Hematopoietic multipotent progenitor cell treated with erythropoietin and hydrocortisone succinate and interleukin-3 and kit ligand, for 15 days (in vitro differentiated cells): ENCODE measurements around the gene RPA4.
"Not testable (repeated sequence)": the region's sequence is repeated elsewhere in the genome, so short reads cannot be mapped to it uniquely, and the experiment has no call there.

Experiments used
- DNase-seq: peaks from one replicate; pipeline ENCODE4 v3.0.0-alpha.2; 2015; ENCODE audit warnings: low spot score

Gene RPA4

DNA sequence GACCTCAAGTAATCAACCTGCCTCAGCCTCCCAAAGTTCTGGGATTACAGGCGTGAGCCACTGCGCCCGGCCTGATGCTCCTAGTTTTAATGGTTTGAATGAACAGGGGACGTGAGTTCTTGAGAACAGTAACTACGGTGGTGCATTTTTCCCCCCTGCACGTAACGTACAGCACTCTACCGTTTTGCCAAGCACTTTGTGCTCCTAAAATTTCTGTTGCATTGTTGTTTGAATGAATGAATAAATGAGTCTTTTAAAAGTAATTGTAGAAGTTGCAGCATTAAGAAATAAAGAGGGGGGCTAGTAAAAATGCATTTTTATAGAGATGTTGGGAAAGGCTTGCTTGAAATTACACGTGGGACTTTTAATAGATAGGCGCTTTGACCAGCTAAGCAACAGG lies at the start of gene RPA4:
RPA4 (plus strand) TSS at position 301 of the 400 bp plus-strand sequence. CDS start 403 bp downstream, outside the sequence.
- DNase-seq = no peak

- no peak for DNase-seq
Observed at GRCh38 chrX:96834137-96834536, 49.6 kb upstream of the RPA4 start.

DNA sequence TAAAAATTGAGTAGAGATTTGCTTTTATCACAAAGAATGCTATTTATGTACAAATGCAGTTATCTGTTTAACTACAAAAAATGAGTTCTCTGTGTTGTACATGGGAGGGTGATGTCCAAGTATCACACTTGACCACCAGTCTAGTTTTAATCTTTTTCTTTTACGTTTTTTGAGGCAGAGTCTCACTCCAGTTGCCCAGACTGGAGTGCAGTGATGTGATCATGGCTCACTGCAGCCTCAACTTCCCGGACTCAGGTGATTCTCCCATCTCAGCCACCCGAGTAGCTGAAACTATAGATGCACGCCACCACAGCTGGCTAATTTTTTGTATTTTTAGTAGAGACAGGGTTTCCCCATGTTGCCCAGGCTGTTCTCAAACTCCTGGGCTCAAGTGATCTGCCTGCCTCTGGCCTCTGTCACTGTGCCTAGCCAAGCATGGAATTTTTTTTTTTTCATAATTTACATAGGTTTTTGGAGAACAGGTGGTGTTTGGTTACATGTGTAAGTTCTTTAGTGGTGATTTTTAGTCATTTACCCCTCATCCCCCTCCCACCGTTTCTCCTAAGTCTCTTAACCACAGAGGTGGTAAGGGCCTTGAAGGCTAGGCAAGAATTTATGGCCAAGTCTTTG lies 47.9 kb upstream of the RPA4 start:
- no peak for DNase-seq

GRCh38 chrX:96837808-96838207 lies 45.9 kb upstream of the RPA4 start:
- no peak for DNase-seq

DNA sequence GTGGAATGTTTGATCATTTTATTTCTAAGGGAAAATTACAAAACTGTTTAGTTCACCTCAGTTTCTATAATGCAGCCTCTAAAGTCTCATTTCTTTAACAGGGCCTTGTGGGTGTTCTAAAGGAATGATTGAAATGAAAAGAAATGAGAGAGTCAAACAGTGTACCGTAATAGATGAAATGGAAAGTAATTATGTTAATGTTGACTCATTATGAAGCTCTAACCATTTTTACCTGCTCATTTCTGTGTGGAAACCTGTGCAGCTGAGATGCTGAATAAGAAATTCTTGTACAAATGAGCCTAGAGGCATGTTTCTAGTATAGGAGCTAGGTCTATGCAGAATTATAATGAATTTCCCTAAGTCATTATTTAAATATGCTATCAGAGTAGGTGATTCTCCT lies 45.2 kb upstream of the RPA4 start:
- DNase-seq = no peak

DNA sequence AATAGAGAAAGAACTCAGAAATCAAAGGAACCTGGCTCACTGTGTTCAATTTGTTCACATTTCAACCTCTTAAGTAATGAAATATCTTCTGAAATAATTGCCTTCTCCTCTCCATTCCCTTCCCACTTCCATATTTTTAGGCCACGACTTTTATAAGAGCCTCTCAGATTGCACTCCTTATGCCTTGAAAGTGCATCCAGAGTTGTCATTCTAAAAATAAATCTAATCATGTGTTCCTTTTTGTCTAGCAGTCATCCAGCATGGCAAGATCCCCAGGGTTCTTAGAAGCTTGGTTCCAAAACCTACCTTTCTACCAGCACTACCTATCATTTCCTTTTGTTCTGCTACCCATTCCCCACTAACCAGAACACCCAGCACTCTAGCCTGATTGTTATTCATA lies 42.4 kb upstream of the RPA4 start:
- DNase-seq = no peak

GRCh38 chrX:96841866-96842265 lies 41.8 kb upstream of the RPA4 start:
- DNase-seq = not testable (repeated sequence)

DNA sequence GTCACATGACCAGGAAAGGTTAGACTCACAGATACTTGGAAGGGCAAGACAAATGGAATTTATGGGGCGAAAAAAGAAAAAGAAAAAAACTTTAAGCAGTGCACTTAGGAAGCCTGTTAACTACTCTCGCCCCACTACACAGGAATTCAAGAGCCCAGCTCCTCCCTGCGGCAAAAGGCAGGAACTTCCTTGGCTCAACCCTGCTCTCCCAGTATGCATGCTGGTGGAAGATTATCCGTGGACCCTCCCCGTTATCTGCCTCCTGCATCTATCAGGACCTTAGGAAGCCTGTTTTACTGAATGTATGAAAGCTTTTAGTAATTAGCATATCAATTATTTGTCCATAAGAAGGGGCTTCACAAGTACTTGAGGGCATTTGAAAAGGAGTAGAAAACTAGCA lies 40.1 kb upstream of the RPA4 start:
- DNase-seq = no peak

DNA sequence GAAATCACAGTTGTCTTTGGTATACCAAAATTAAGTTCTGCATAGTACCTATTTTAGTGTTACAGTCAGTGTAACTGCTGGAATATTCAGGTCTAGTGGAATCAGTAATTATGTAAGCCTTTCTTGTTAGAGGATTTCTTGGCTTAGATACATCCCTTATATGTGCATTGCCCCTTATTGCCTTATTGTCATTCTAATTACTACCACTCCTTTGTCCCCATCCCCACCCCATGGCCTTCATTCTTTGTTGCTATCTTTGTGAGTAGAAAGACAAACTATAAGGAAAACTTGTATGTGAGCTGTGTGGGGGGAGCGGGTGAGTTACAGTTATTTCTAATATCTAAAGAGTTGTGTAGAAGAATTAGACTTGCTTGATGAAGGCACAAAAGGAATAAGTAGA lies 36.9 kb upstream of the RPA4 start:
- DNase-seq = no peak

DNA sequence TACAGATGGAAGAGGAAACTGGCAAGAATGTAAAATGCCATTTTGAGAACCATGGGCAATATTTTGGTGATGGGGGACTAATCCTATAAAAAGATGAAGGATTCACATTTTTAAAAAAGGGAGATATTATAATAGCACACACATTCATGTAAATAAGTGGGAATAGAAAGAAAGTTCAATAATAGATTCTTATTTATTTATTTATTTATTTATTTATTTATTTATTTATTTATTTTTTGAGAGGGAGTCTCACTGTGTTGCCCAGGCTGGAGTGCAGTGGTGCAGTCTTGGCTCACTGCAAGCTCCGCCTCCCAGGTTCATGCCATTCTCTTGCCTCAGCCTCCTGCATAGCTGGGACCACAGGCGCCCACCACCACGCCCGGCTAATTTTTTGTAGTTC lies 24.3 kb upstream of the RPA4 start:
- not testable (repeated sequence) for DNase-seq

- DNase-seq = no peak
Observed at GRCh38 chrX:96861218-96861617, 22.5 kb upstream of the RPA4 start.

DNA sequence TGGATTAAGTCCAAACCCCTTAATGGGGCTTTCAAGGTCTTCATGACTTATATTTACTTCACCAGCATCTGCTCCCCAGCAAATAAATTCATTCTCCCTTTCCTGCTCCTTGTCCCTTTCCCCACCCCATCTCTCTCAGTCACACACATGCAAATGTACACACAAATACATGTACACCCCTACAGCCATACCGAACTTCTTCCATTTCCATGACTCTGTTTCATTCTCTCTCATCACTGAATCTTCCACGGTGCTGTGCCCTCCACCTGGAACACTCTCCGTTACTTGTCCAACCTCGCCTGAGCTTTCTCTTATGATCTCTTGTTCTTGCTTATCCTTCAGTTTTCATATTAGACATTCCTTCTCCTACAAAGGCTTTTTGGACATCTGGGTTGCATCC lies 22.0 kb upstream of the RPA4 start:
- no peak for DNase-seq

- no peak for DNase-seq
Observed at GRCh38 chrX:96884027-96884426, 319 bp downstream of the RPA4 start.

DNA sequence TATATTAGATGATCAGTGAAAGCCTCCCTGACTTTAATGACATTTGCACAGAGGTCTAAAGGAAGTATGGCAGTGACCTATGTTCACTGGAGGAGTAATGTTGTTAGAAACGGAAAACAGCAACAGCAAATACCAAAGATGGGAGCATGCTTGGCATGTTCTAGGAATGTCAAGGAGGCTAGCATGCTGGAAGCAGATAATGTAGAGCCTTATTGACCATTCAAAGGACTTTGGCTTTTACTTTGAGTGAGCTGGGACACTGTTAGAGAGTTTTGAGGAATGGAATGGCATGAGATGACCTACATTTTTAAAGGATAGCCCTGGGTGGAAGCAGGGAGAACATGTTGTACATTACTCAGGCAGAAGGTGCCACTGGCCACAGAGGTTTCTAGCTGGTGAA lies 6.0 kb downstream of the RPA4 start:
- DNase-seq = no peak

- DNase-seq = no peak
Observed at GRCh38 chrX:96906741-96907140, 23.0 kb downstream of the RPA4 start.

- DNase-seq = no peak
Observed at GRCh38 chrX:96907516-96908272, 24.0 kb downstream of the RPA4 start.

DNA sequence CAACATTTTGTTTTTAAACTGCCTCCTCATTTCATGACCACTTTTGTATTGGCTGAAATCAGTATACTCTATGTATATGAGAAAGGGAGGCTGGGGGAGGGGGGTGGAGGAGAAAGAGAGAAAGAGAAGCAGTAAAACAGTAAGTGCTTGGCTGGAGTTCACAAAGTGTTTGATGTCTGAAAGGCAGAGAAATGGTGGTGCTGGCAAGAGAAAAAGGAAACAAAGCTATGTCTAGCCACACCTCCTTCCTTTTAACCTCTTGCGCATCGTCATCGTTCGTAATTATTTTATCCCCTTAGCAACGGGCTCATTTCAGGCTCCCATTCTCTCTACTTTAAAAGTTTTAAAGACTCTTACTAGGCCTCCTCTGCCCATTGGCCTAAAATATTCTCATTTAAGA lies 25.6 kb downstream of the RPA4 start:
- no peak for DNase-seq

GRCh38 chrX:96918864-96919263 lies 35.2 kb downstream of the RPA4 start:
- DNase-seq = no peak

GRCh38 chrX:96919672-96920071 lies 36.0 kb downstream of the RPA4 start:
- DNase-seq = no peak

GRCh38 chrX:96924581-96924980 lies 40.9 kb downstream of the RPA4 start:
- no peak for DNase-seq

GRCh38 chrX:96929036-96929435 lies 45.3 kb downstream of the RPA4 start:
- DNase-seq = no peak
